Keratinocyte (primary cell): Measurements from ENCODE around the gene SORBS2.

ENCODE experiments used
- CTCF ChIP-seq, 3 experiments: IDR thresholded peaks in 1 of 3; conservative IDR thresholded peaks in 1 of 3; optimal IDR thresholded peaks in 1 of 3; 2 replicates in 2 of 3; 3 replicates in 1 of 3; pipeline versions ENCODE3 to v1.5.1; 2011; ENCODE audit warnings: low read length in 3 of 3, mild to moderate bottlenecking in 3 of 3, moderate library complexity in 2 of 3, control low read depth in 1 of 3, inconsistent platforms in 1 of 3; ENCODE audit not compliant: insufficient read depth in 2 of 3; ENCODE audit errors: extremely low read depth in 1 of 3
- EZH2 ChIP-seq: IDR thresholded peaks from one replicate; pipeline ENCODE4 v1.6.1; 2012; ENCODE audit warnings: inconsistent platforms, mild to moderate bottlenecking, low read length, moderate library complexity

- TF ChIP-seq CTCF (optimal IDR thresholded peaks at IDR 0.05 in 1 of 3, IDR thresholded peaks at IDR 0.05 in 1 of 3, conservative IDR thresholded peaks at IDR 0.05 in 1 of 3; ENCODE audit: extremely low read depth in 1 of 3, insufficient read depth in 2 of 3, low read length in 3 of 3): no peak
- TF ChIP-seq EZH2: no peak
Measured at GRCh38 chr4:185711726-185712125, 100.3 kb downstream of the SORBS2 start.
